Suprapubic skin (tissue), 4 donors: ENCODE data around the gene SYT1.

Experiments used
- EP300 ChIP-seq: sonication (generic); formaldehyde crosslinking; IDR thresholded peaks from one replicate; pipeline ENCODE4 v1.6.1; 2017; ENCODE audit warnings: antibody characterized with exemption
- POLR2A ChIP-seq, 2 donors: fragments of 450-650 bp; IDR thresholded peaks; one replicate each; pipeline ENCODE4 v1.6.1; 2017; ENCODE audit warnings: antibody characterized with exemption in 2 of 2, mild to moderate bottlenecking in 2 of 2, moderate library complexity in 2 of 2
- POLR2AphosphoS5 ChIP-seq, 3 donors: sonication (generic); formaldehyde crosslinking; IDR thresholded peaks; one replicate each; pipeline ENCODE4 v1.6.1; 2017; ENCODE audit warnings: antibody characterized with exemption in 3 of 3
- TF ChIP-seq, protein P1 (sequence below), 2 donors: fragments of 200-600 bp in 1 of 2; fragments of 450-650 bp in 1 of 2; sonication (generic) in 1 of 2; IDR thresholded peaks; one replicate each; pipeline ENCODE4 v1.5.1; 2016 to 2019; ENCODE audit warnings: antibody characterized with exemption in 2 of 2, mild to moderate bottlenecking in 1 of 2, moderate library complexity in 1 of 2

DNA sequence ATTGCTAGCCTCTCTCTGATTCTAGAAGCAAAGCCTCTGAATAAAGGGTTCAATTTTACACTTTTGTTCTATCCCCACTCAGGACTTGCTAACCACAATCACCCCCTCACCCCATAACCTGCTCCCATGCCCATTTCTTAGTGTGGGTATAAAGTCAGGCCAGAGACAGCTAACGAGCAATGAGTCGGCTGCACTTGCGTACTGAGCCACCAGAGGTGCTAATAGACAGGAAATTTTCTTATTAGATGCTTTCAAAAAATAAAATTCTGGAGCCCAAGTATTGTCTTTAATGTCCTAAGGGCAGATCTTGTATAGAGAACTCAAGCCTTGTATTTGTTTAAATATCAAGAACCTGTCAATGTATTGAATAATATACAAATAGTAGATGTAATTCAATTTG, 256.9 kb downstream of the SYT1 start:
- TF ChIP-seq, protein P1, sequence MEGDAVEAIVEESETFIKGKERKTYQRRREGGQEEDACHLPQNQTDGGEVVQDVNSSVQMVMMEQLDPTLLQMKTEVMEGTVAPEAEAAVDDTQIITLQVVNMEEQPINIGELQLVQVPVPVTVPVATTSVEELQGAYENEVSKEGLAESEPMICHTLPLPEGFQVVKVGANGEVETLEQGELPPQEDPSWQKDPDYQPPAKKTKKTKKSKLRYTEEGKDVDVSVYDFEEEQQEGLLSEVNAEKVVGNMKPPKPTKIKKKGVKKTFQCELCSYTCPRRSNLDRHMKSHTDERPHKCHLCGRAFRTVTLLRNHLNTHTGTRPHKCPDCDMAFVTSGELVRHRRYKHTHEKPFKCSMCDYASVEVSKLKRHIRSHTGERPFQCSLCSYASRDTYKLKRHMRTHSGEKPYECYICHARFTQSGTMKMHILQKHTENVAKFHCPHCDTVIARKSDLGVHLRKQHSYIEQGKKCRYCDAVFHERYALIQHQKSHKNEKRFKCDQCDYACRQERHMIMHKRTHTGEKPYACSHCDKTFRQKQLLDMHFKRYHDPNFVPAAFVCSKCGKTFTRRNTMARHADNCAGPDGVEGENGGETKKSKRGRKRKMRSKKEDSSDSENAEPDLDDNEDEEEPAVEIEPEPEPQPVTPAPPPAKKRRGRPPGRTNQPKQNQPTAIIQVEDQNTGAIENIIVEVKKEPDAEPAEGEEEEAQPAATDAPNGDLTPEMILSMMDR (IDR thresholded peaks at IDR 0.05), result no peak
- no peak for TF ChIP-seq POLR2AphosphoS5 (IDR thresholded peaks at IDR 0.05)
- no peak for TF ChIP-seq EP300
- no peak for TF ChIP-seq POLR2A (IDR thresholded peaks at IDR 0.05)
